Endothelial cell of umbilical vein (primary cell): ENCODE results near the gene CD82. TPM values are rescaled to one million over a fixed set of nuclear protein-coding genes. Genes with fewer than 3 reads are reported as not detected.

Source experiments
- BruUV-seq: library from RNA; stranded (reverse); fragments of 400-500 nt; replicated peaks from 2 replicates; lab custom pipeline; 2021; lab: Mats Ljungman, UMichigan
- CTCF ChIA-PET: fragments of 300-600, 350-600 bp; sonication (Branson Sonifier 250); formaldehyde crosslinking; loops from one replicate; lab custom pipeline; 2021; ENCODE audit warnings: antibody characterized with exemption, inconsistent platforms; lab: Charles Lee
- POLR2A ChIA-PET: fragments of 300-600, 350-600 bp; sonication (Branson Sonifier 250); formaldehyde crosslinking; loops from one replicate; lab custom pipeline; 2021; ENCODE audit warnings: antibody characterized with exemption, inconsistent platforms; lab: Charles Lee
- DNase-seq: peaks from one replicate; pipeline ENCODE4 v3.0.0-alpha.2; 2011; ENCODE audit warnings: low read depth, low spot score
- FAIRE-seq: peaks from 2 replicates; lab custom pipeline; 2011; peaks lifted over from hg19 to GRCh38; lab: Jason Lieb, UNC
- H2AFZ ChIP-seq: 2 replicates; pipeline ENCODE4 v1.6.0; 2012; ENCODE audit warnings: low read depth, low read length, control low read depth, inconsistent platforms
- H3K27ac ChIP-seq: 2 replicates; pipeline ENCODE4 v1.5.1; 2011; ENCODE audit warnings: low read depth, mild to moderate bottlenecking, control low read depth, low read length, moderate library complexity; ENCODE audit not compliant: insufficient read depth
- H3K27me3 ChIP-seq, 2 experiments: 2 replicates each; pipeline versions ENCODE4 v1.6.0 to v1.6.1; 2011; ENCODE audit warnings: low read length in 2 of 2, mixed read lengths in 1 of 2; ENCODE audit not compliant: control insufficient read depth in 2 of 2, insufficient read depth in 2 of 2
- H3K36me3 ChIP-seq, 2 experiments: 2 replicates in 1 of 2; 3 replicates in 1 of 2; pipeline ENCODE4 v1.5.1; 2011; ENCODE audit warnings: low read length in 2 of 2, mild to moderate bottlenecking in 1 of 2, moderate library complexity in 1 of 2; ENCODE audit not compliant: control insufficient read depth in 2 of 2, insufficient read depth in 2 of 2; ENCODE audit errors: extremely low read depth in 1 of 2
- H3K4me1 ChIP-seq: 3 replicates; pipeline ENCODE4 v1.5.1; 2011; ENCODE audit warnings: mild to moderate bottlenecking, low read length; ENCODE audit not compliant: control insufficient read depth, insufficient read depth; ENCODE audit errors: extremely low read depth
- H3K4me2 ChIP-seq: 2 replicates; pipeline ENCODE4 v1.6.1; 2011; ENCODE audit warnings: low read length, control low read depth, mixed read lengths; ENCODE audit not compliant: insufficient read depth
- H3K4me3 ChIP-seq, 3 experiments: fragments of 200-600 bp in 1 of 3; sonication (generic), shearing (Covaris generic) in 1 of 3; replicated peaks in 1 of 3; 2 replicates each; pipeline ENCODE4 v1.5.1; 2011 to 2016; ENCODE audit warnings: control low read depth in 3 of 3, low read length in 3 of 3, mild to moderate bottlenecking in 2 of 3, inconsistent platforms in 1 of 3, low read depth in 1 of 3, moderate library complexity in 1 of 3; ENCODE audit not compliant: insufficient read depth in 1 of 3
- H3K79me2 ChIP-seq: 2 replicates; pipeline ENCODE4 v1.6.0; 2012; ENCODE audit warnings: low read length, inconsistent platforms; ENCODE audit not compliant: control insufficient read depth, insufficient read depth
- H3K9ac ChIP-seq: replicated peaks from 2 replicates; pipeline ENCODE3; 2011; ENCODE audit warnings: low read length, control low read depth; ENCODE audit not compliant: insufficient read depth; ENCODE audit errors: extremely low read depth
- H3K9me1 ChIP-seq: replicated peaks from 3 replicates; pipeline ENCODE4 v1.6.0; 2011; ENCODE audit warnings: mild to moderate bottlenecking, low read length; ENCODE audit not compliant: control insufficient read depth, insufficient read depth; ENCODE audit errors: extremely low read depth
- H3K9me3 ChIP-seq: replicated peaks from 2 replicates; pipeline ENCODE4 v1.5.1; 2012; ENCODE audit warnings: low read length, inconsistent platforms; ENCODE audit not compliant: control insufficient read depth, insufficient read depth
- H4K20me1 ChIP-seq: replicated peaks from 2 replicates; pipeline ENCODE3; 2011; ENCODE audit warnings: mild to moderate bottlenecking, low read length; ENCODE audit not compliant: control insufficient read depth, insufficient read depth; ENCODE audit errors: extremely low read depth
- EZH2 ChIP-seq: IDR thresholded peaks from 2 replicates; pipeline ENCODE4 v1.6.1; 2012; ENCODE audit warnings: borderline replicate concordance, low read depth, mild to moderate bottlenecking, moderate library complexity, low read length, inconsistent platforms; ENCODE audit not compliant: severe bottlenecking
- FOS ChIP-seq: IDR thresholded peaks from 2 replicates; pipeline ENCODE4 v1.6.1; 2011; ENCODE audit warnings: mild to moderate bottlenecking, low read length, moderate library complexity, borderline replicate concordance; ENCODE audit not compliant: insufficient read depth
- JUN ChIP-seq: IDR thresholded peaks from 2 replicates; pipeline ENCODE4 v1.6.1; 2011; ENCODE audit warnings: borderline replicate concordance, low read depth; ENCODE audit not compliant: insufficient read length, insufficient read depth
- MYC ChIP-seq: IDR thresholded peaks from one replicate; pipeline ENCODE4 v1.6.1; 2011; ENCODE audit warnings: mild to moderate bottlenecking, low read depth, low read length
- dilution Hi-C: fragments of 300-500 bp; cut with MboI; formaldehyde crosslinking; loops from one replicate; pipeline ENCODE4 v1.15.0; 2019; ENCODE audit warnings: low sequenced_read_pairs; ENCODE audit not compliant: extremely low pct_ligation_motif_present
- intact Hi-C: fragments of 100-400 bp; cut with micrococcal nuclease; formaldehyde crosslinking; loops from one replicate; pipeline ENCODE4 v1.10.0; 2022
- polyA plus RNA-seq, 4 experiments: library from polyadenylated mRNA; depleted of rRNA in 3 of 4; stranded (reverse) in 3 of 4; unstranded in 1 of 4; fragments of >200 nt; gene quantifications; 2 replicates each; pipeline versions ENCODE4 v1.2.1 to v1.2.3, GENCODE V29; 2011 to 2012; ENCODE audit warnings: missing spikeins in 1 of 4
- total RNA-seq: library from RNA; stranded (reverse); gene quantifications from 2 replicates; pipeline ENCODE4 v1.2.3, GENCODE V29; 2021

The CD82 gene
- total and polyA plus RNA-seq, 2 donors (not counting 3 experiments of a cell fraction or from before 2014, with no cell fraction given) = 17.9 to 25.2 TPM

- POLR2A ChIA-PET = no interaction called here
- no peaks in the 10 kb centered on the region for H3K79me2 ChIP-seq
- intact Hi-C loops = loop anchor here (2.0 kb wide), 1 partner anchor 53 kb away; no protein-coding TSS in a partner anchor
- CTCF ChIA-PET = interaction anchor here (1.5 to 15.9 kb wide), 4 partner anchors 8 to 363 kb away, joined by 6 to 860 read pairs (median 20); no protein-coding TSS in a partner anchor
- H3K4me1 ChIP-seq = peaks cover 25% of the 10 kb centered on the region
- no peak overlapping the region for H3K4me3 ChIP-seq
- no peaks in the 10 kb centered on the region for H3K9me3 ChIP-seq
- H3K9me1 ChIP-seq = no peaks in the 10 kb centered on the region
- H3K36me3 ChIP-seq = no peaks in the 10 kb centered on the region
- H3K27ac ChIP-seq = no peak overlapping the region
- DNase-seq (no peak), FAIRE-seq (no peak)
- H3K27me3 ChIP-seq = no peaks in the 10 kb centered on the region
- no peaks in the 10 kb centered on the region for H4K20me1 ChIP-seq
- BruUV-seq = no TSS peak
- no peak overlapping the region for H3K4me2 ChIP-seq
- dilution Hi-C loops = no loop called here
- TF ChIP-seq JUN (no peak), EZH2 (no peak)
- H2AFZ ChIP-seq = no peak overlapping the region
- no peak overlapping the region for H3K9ac ChIP-seq
Measured at GRCh38 chr11:44563711-44564110, 1.8 kb upstream of the CD82 start.

GRCh38 chr11:44564166-44564565 lies 1.3 kb upstream of the CD82 start:
- Histone ChIP-seq H3K79me2 (no peaks in the 10 kb centered on the region), H3K36me3 (no peaks in the 10 kb centered on the region), H4K20me1 (no peaks in the 10 kb centered on the region), H3K27me3 (no peaks in the 10 kb centered on the region), H3K4me3 (no peak overlapping the region), H3K9me3 (no peaks in the 10 kb centered on the region), H3K9me1 (no peaks in the 10 kb centered on the region), H3K27ac (peak overlapping the region; percentile 94), H3K4me1 (peaks cover 29% of the 10 kb centered on the region), H3K9ac (peak overlapping the region; percentile 85), H3K4me2 (no peak overlapping the region), H2AFZ (peak overlapping the region; percentile 93)
- dilution Hi-C loops = no loop called here
- intact Hi-C loops = loop anchor here (2.0 kb wide), 1 partner anchor 53 kb away; no protein-coding TSS in a partner anchor
- ChIA-PET CTCF (interaction anchor here (1.4 to 15.9 kb wide), 5 partner anchors 8 to 469 kb away, joined by 4 to 860 read pairs (median 13); partner anchors contain the start of gene EXT2), POLR2A (interaction anchor here (1.4 kb wide), 1 partner anchor 46 kb away, joined by 3 read pairs; no protein-coding TSS in a partner anchor)
- no TSS peak for BruUV-seq
- FAIRE-seq (no peak), DNase-seq (no peak)
- TF ChIP-seq FOS = no peak
- TF ChIP-seq MYC = no peak
